ENCODE data around the gene HMGXB3. TPM values are rescaled to one million over a fixed set of nuclear protein-coding genes. Genes with fewer than 3 reads are reported as not detected.

Gene HMGXB3
- total RNA-seq, 1 experiment from 2014 or later, result 38.0 TPM

DNA sequence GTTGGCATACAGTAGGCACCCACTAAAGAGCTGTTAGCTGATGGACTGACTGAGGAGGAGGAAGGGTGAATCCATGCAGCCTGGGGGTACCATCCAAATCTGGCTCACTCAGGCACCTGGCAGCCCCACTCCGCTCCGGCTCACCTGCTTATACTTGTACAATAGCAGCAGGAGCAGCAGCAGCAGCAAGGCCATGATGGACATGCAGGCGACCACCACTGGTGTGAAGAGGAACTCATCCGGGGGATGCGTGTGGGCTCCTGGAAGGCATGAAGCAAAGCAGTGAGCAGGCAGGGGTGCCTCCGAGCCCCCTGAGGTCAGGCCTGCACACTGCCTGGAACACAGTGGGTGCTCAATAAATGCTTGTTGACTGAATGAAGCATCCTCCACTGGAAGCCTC is 67.5 kb downstream of the HMGXB3 start:
- CTCF ChIA-PET, result no interaction called here
- no TSS peak for BruUV-seq (replicated peaks)
- POLR2A ChIA-PET (ENCODE audit: unreplicated experiment), result no interaction called here
- Histone ChIP-seq H4K20me1 (ENCODE audit: insufficient read depth) (no peaks in the 10 kb centered on the region), H3K27me3 (ENCODE audit: insufficient read depth, low read depth) (no peaks in the 10 kb centered on the region), H3K36me3 (ENCODE audit: low read depth) (no peaks in the 10 kb centered on the region), H3K4me1 (replicated peaks; ENCODE audit: insufficient read depth) (peaks cover 6% of the 10 kb centered on the region; the same call in 1 of the 2 replicates), H3K9me2 (ENCODE audit: insufficient read depth) (no peaks in the 10 kb centered on the region), H3K4me2 (no peak overlapping the region), H3K27ac (no peak overlapping the region), H3K4me3 (no peak overlapping the region), H3K79me2 (ENCODE audit: low read depth) (no peaks in the 10 kb centered on the region), H3F3A (ENCODE audit: insufficient read depth, low read depth) (no peaks in the 10 kb centered on the region), H3K9me3 (ENCODE audit: insufficient read depth, low read depth) (no peaks in the 10 kb centered on the region), H2AFZ (no peak overlapping the region)
- intact Hi-C loops (cut with micrococcal nuclease; ENCODE audit: unreplicated experiment), result no loop called here
- no peak for DNase-seq
- TF ChIP-seq, protein P1, sequence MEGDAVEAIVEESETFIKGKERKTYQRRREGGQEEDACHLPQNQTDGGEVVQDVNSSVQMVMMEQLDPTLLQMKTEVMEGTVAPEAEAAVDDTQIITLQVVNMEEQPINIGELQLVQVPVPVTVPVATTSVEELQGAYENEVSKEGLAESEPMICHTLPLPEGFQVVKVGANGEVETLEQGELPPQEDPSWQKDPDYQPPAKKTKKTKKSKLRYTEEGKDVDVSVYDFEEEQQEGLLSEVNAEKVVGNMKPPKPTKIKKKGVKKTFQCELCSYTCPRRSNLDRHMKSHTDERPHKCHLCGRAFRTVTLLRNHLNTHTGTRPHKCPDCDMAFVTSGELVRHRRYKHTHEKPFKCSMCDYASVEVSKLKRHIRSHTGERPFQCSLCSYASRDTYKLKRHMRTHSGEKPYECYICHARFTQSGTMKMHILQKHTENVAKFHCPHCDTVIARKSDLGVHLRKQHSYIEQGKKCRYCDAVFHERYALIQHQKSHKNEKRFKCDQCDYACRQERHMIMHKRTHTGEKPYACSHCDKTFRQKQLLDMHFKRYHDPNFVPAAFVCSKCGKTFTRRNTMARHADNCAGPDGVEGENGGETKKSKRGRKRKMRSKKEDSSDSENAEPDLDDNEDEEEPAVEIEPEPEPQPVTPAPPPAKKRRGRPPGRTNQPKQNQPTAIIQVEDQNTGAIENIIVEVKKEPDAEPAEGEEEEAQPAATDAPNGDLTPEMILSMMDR (conservative IDR thresholded peaks at IDR 0.05), result no peak
- TF ChIP-seq EZH2 (IDR thresholded peaks at IDR 0.05; ENCODE audit: low read depth), result no peak

DNA sequence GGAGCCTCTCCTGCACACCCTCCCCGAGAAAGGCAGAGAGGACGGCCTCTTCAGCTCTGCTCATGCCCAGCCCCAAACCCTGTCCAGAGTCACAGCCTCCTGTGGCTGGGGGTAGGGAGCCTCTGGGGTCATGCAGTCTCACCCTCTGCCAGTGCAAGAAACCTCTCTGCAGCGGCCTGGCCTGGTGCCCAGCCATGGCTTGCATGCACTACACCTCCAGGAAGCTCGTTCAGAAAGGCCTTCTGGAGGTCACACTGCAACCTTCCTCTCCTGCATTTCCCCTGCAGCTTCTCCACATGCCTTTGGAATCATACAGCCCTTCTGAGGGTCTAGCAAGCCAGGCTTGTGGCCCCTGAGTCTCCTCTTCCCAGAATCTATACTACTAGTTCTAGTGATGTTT is 67.9 kb downstream of the HMGXB3 start:
- Histone ChIP-seq H4K20me1 (ENCODE audit: insufficient read depth) (no peaks in the 10 kb centered on the region), H3K27me3 (ENCODE audit: insufficient read depth, low read depth) (no peaks in the 10 kb centered on the region), H3K9me3 (ENCODE audit: insufficient read depth, low read depth) (no peaks in the 10 kb centered on the region), H3K36me3 (ENCODE audit: low read depth) (no peaks in the 10 kb centered on the region), H3K27ac (no peak overlapping the region), H2AFZ (no peak overlapping the region), H3K4me2 (no peak overlapping the region), H3K9me2 (ENCODE audit: insufficient read depth) (no peaks in the 10 kb centered on the region), H3K4me1 (replicated peaks; ENCODE audit: insufficient read depth) (peaks cover 6% of the 10 kb centered on the region; the same call in 1 of the 2 replicates), H3F3A (ENCODE audit: insufficient read depth, low read depth) (no peaks in the 10 kb centered on the region), H3K4me3 (no peak overlapping the region), H3K79me2 (ENCODE audit: low read depth) (no peaks in the 10 kb centered on the region)
- CTCF ChIA-PET, result interaction anchor here (0.7 kb wide), 1 partner anchor 51 kb away, joined by 3 read pairs; no protein-coding TSS in a partner anchor
- DNase-seq, result peak in 1 of 2 experiments; percentile 41
- POLR2A ChIA-PET (ENCODE audit: unreplicated experiment), result no interaction called here
- intact Hi-C loops (cut with micrococcal nuclease; ENCODE audit: unreplicated experiment), result no loop called here
- no peak for TF ChIP-seq EZH2 (IDR thresholded peaks at IDR 0.05; ENCODE audit: low read depth)
- TF ChIP-seq, protein P1 (conservative IDR thresholded peaks at IDR 0.05), result no peak
- BruUV-seq (replicated peaks), result no TSS peak

DNA sequence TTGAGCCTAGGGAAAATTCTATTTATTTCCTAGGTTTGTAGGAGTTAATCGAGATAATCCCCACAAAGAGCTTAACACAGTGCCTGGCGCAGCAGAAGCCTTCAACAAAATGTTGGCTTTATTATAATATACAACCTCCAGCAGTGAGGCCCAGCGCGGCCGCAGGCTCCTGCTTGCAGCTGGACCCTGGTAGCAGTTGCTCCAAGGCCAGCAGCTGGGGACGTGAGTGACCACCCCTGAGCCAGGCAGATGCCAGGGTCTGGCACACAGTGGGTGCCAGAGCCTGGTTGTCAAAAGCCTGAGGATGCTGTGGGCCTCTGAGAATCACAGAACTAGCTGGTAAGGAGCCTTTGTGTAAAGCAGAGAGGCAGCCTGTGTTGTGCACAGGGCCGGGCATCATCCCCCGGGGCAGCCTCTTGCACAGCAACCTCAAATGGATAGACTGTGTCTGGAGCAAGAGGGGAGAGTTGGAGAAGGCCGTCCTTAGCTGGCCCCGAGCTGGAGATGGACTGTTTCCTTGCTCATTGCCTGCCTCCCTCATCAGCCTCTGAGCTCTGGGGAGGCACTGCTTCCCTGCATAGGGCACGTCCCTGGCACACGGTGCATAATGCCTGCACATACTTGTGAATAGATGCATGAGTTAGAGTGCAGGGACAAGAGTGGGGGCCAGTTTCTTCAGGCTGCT is 68.6 kb downstream of the HMGXB3 start:
- no peak overlapping the region for H2AFZ ChIP-seq
- H3K27ac ChIP-seq, result no peak overlapping the region
- no peak for DNase-seq
- intact Hi-C loops (cut with micrococcal nuclease; ENCODE audit: unreplicated experiment), result no loop called here
- H3K9me2 ChIP-seq (ENCODE audit: insufficient read depth), result no peaks in the 10 kb centered on the region
- no peaks in the 10 kb centered on the region for H3K79me2 ChIP-seq (ENCODE audit: low read depth)
- POLR2A ChIA-PET (ENCODE audit: unreplicated experiment), result no interaction called here
- no peaks in the 10 kb centered on the region for H3K9me3 ChIP-seq (ENCODE audit: insufficient read depth, low read depth)
- no peak overlapping the region for H3K4me2 ChIP-seq
- H3K27me3 ChIP-seq (ENCODE audit: insufficient read depth, low read depth), result no peaks in the 10 kb centered on the region
- CTCF ChIA-PET, result interaction anchor here (0.5 to 0.7 kb wide), 2 partner anchors 47 to 51 kb away, joined by 3 read pairs; no protein-coding TSS in a partner anchor
- peaks cover 6% of the 10 kb centered on the region; the same call in 1 of the 2 replicates for H3K4me1 ChIP-seq (replicated peaks; ENCODE audit: insufficient read depth)
- BruUV-seq (replicated peaks), result no TSS peak
- no peak for TF ChIP-seq EZH2 (IDR thresholded peaks at IDR 0.05; ENCODE audit: low read depth)
- TF ChIP-seq, protein P1 (conservative IDR thresholded peaks at IDR 0.05), result no peak
- no peak overlapping the region for H3K4me3 ChIP-seq
- no peaks in the 10 kb centered on the region for H3F3A ChIP-seq (ENCODE audit: insufficient read depth, low read depth)
- H3K36me3 ChIP-seq (ENCODE audit: low read depth), result no peaks in the 10 kb centered on the region
- H4K20me1 ChIP-seq (ENCODE audit: insufficient read depth), result no peaks in the 10 kb centered on the region

Data from PC-9 (cell line).